ENCODE results near the gene NAPEPLD.
"Not testable (repeated sequence)": the region's sequence is repeated elsewhere in the genome, so short reads cannot be mapped to it uniquely, and the experiment has no call there.

Gene NAPEPLD

GRCh38 chr7:103143868-103144267 is 5.0 kb downstream of the NAPEPLD start:
- peak; percentile 4 for DNase-seq

- no peak for DNase-seq
Observed at GRCh38 chr7:103142494-103142893, 6.4 kb downstream of the NAPEPLD start.

DNA sequence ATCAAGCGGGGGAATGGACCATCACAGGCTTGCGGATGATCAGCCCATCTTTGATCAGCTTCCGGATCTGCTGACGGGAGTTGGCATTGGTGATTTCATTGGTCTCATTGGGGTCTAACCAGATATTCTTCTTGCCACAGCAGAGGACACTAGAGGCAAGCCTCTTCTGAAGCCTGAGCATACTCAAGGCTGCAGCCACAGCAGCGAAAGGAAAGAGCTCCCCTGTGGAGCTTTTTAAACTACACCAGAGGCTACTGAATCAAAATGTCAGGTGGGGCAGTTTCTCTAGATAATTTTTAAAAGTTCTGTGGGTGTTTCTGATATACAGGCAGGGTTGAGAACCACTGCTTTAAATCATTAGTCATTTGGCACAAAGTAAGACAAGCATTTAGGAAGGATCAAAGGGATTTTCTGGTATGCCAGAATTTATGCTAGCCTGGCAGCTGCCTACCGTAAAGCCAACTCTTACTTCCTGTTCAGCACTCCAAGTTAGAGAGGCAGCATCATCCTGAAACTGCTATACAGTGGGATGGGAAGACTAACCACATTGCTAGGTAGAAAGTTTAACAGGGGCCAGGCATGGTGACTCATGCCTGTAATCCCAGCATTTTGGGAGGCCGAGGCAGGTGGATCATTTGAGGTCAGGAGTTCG is 7.0 kb downstream of the NAPEPLD start:
- no peak for DNase-seq

- DNase-seq: no peak
Observed at GRCh38 chr7:103140685-103141084, 8.2 kb downstream of the NAPEPLD start.

DNA sequence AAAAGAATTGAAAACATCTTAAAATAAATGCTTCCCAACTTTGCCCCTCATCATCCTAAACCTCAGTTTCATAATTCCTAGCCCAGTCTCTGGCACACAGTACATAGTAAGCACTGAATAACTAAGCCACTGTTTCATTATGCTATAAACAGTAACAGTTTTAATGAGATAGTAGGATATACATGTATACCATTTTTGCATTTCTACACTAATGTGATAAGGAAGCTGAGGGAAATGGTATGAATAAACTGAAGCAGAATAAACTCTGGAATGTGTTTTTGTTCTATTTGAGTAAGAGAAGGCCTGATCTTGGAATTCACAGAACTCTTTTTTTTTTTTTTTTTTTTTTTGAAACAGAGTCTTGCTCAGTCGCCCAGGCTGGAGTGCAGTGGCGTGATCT is 8.8 kb downstream of the NAPEPLD start:
- DNase-seq: no peak

DNA sequence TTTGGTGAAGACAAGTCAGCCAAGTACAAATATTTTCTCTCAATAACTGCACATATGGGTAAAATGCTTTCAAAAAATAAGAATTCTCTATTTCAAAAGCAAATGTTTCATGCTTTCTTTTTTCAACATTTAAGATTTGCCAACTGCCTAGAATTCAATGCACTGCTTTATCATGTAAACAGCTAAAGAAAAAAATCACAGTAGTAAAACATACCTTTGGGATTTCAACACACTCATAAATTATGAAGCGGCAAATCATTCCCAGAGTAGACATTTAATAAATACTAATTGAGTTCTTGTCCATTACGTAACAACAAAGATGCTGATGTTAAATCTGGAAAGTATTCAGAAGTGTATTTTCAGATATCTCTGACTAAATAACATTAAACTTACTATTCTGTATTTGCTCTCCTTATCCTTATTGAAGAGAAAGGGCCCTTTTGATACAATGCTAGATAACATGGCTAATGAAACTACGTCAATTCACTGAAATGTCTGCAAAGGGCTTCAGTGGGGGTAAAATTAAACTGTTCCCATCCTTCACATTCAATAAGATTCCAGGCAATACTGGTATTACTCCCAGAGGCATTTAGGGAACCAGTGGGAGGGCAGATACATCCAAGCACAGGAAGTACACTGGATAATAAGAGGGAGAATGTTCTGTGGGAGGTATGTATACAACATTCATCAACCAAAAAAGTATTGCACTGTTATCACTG is 13.9 kb downstream of the NAPEPLD start:
- no peak for DNase-seq

- DNase-seq: no peak
Observed at GRCh38 chr7:103132995-103133688, 15.8 kb downstream of the NAPEPLD start.

DNA sequence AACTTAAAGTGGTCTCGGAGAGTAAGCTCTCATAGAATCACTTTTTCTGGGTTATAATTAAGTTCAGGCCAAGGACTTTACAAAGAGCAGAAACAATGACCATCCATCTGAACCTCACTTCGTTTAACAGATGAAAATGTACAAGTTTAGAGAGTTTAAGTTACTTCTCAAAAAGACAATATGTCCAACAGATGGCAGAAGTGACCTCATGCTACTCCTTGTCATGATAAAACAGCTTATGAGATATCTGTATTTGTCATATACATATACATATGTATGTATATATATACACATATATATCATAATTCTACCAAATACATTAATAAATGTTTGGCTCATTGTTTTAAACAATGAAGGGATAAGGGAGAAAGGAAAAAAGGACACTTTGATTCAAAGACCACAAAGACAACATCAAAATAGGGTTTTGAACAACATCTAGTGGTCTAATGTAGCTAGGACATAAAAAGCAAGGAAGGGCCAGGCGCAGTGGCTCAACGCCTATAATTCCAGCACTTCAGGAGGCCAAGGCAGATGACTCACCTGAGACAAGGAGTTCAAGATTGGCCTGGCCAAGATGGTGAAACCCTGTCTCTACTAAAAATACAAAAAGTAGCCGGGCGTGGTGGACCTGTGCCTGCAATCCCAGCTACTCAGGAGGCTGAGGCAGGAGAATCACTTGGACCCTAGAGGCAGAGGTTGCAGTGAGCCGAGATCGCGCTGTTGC is 17.8 kb downstream of the NAPEPLD start:
- no peak for DNase-seq

DNA sequence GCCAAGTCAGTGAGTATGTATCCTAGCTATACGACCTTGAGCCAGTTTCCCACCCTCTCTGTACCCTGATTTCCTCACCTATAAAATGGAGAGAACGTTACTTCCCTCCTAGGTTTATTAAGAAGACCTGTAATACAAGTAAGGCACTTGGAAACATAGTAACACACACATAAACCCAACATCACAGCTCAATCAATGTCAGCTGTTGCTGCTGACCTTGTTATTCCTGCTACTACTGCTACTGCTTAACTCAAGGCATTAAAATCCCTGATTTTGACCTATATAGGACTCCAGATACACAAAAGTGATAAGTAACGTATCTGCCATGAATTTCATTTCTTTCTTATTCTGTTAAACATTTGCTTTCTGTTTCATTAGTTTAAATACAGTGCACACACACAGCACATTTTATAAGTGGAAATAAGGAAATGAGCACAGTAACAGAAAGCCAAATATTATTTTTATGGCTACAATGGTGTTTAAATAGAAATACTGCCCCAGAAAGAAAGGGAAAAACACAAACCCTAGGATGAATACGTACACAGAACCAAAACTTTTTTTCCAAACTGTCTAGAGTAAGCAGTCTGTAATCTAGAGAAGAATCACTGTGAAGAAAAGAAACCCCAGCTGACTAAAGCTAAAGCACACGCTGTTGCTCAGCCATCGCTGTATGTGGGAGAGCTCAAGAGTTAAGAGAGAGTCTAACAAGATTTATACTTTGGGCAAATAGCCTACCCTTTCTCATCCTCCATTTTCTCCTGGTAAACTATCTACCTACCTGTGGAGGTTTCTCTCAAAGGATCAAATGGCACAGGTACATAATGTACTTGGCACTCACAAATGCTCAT is 19.0 kb downstream of the NAPEPLD start:
- DNase-seq: no peak

GRCh38 chr7:103127006-103127405 is 21.9 kb downstream of the NAPEPLD start:
- DNase-seq: no peak

- DNase-seq: no peak
Observed at GRCh38 chr7:103124429-103124979, 24.4 kb downstream of the NAPEPLD start.

DNA sequence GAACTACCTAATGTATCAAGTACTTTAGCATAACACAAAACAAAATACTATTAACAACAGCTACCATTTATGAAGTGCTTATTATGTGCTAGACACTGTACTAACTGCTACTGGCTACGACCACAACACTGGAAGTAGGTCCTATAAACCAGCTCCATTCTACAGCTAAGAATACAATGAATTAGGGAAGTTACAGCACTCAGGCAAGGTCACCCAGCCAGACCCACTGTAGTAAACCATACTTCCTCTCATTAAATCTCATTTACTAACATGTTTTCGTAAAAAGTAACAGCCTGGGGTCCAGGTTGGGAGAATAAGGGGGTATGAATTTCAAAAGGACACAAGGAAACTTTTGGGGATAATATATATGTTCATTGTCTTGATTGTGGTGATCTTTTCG is 25.4 kb downstream of the NAPEPLD start:
- no peak for DNase-seq

DNA sequence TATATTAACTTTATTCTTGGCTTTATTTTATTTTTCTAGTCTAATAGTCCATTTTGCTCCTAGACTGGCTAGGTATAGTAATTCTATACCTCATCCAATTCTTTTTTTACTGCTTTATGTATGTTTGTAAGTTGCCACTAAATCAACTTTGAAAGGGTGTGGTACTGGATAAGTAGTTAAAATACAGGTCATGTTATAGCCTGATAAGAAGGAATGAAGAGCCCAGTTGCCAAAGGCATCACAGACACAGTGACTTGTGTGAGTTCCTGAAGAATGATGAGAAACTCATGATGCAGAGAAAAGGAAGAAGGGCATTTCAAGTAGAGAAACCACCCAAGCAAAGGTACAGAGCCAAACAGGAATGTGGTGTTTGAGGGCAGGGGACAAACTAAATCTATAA is 27.3 kb downstream of the NAPEPLD start:
- no peak for DNase-seq

DNA sequence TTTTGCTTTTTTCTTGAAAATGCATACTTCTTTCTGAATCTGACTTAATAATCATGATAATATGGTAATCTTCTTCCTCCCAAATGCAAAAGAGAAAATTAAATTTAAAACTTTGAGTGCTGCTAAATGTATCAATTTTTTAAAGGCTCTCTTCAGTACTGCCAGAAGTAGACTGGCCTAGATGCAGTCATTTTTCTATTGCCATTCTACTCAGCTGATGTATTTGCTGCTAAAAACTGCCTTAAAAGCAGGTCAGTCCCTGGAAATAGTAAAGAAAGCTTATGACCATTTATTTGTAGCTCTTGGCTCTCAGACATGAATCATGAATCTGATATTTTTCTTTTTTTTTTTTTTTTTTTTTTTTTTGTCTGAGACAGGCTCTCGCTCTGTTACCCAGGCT is 28.5 kb downstream of the NAPEPLD start:
- no peak for DNase-seq

GRCh38 chr7:103119791-103120291 is 29.1 kb downstream of the NAPEPLD start:
- DNase-seq: no peak

DNA sequence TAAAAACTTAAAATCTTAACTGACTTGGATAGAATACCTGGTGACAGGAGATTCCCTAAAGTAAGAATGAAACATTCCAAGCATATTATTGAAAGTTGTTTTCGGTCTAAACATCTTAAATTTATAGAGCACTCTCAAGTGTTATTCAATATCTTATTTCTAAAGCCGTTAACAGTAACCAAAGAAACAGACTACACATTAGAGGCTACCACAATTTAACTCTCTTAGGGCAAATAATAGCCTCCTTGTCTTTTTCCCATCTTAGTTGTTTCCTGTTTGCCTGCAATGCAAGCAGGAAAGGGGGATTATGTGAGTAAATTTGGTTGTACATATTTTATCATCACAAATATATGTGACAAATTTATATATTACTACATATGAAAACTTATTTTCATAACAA is 31.4 kb downstream of the NAPEPLD start:
- DNase-seq: no peak

DNA sequence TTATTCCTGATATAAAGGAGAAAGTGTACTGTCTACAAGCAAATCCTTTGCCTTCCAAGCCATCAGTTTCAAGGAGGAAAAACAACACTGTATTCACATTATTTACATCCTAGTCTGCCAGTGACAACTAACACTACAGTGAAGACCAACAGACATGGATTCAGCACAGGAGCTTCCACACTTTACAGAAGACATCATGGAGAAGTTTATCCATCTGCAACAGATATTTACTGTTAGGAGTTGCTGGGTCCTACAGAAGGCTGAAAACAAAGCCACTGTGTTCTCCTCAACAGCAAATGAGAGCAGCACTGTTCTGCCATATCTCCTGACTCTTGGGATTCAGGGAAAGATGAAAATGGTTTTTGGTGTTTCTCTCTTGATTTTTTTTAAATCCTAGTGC is 31.9 kb downstream of the NAPEPLD start:
- DNase-seq: no peak

DNA sequence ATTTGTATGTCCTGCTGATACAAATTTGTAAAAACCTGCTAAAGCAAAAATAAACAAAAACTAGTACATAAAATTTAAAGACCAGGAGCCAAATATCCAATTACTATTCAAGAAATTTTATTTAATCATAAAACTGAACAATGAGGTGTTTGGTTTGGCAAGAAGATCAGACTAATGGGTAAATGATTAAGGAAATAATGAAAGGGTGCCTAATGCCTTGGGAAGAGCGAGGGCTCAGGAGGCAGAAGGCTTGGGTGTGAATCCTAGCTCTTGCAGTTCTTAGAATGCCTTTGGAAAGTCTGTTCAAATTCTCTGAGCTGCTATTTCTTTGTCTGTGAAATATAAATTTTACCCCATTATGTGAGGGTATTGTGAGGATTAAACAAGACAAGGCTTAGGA is 32.4 kb downstream of the NAPEPLD start:
- DNase-seq: no peak

- no peak for DNase-seq
Observed at GRCh38 chr7:103115771-103116170, 33.1 kb downstream of the NAPEPLD start.

GRCh38 chr7:103114576-103115008 is 34.3 kb downstream of the NAPEPLD start:
- no peak for DNase-seq

- peak; percentile 70 for DNase-seq
Observed at GRCh38 chr7:103113164-103113563, 35.7 kb downstream of the NAPEPLD start.

GRCh38 chr7:103106703-103107070 is 42.2 kb downstream of the NAPEPLD start:
- DNase-seq: not testable (repeated sequence)

Data from islet precursor cell (in vitro differentiated cells).